ENCODE data around the gene NHEJ1. TPM values are rescaled to one million over a fixed set of nuclear protein-coding genes. Genes with fewer than 3 reads are reported as not detected.

NHEJ1 gene
- total and polyA plus RNA-seq, 2 of the 13 experiments (the other 11 are each of a cell fraction or from before 2014, with no cell fraction given): 30.0 to 30.7 TPM

- TF ChIP-seq ZBTB4 (CRISPR knock-in tag; IDR thresholded peaks at IDR 0.05; ENCODE audit: borderline replicate concordance): peak; percentile 18; the same call in 1 of the 2 replicates
- TF ChIP-seq, protein P1, sequence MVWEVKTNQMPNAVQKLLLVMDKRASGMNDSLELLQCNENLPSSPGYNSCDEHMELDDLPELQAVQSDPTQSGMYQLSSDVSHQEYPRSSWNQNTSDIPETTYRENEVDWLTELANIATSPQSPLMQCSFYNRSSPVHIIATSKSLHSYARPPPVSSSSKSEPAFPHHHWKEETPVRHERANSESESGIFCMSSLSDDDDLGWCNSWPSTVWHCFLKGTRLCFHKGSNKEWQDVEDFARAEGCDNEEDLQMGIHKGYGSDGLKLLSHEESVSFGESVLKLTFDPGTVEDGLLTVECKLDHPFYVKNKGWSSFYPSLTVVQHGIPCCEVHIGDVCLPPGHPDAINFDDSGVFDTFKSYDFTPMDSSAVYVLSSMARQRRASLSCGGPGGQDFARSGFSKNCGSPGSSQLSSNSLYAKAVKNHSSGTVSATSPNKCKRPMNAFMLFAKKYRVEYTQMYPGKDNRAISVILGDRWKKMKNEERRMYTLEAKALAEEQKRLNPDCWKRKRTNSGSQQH (CRISPR knock-in tag; IDR thresholded peaks at IDR 0.05; ENCODE audit: low read depth): peak; percentile 80; the same call in 1 of the 2 replicates
- no peak for TF ChIP-seq ATF6 (CRISPR knock-in tag; conservative IDR thresholded peaks at IDR 0.05)
- TF ChIP-seq IKZF4 (CRISPR knock-in tag; IDR thresholded peaks at IDR 0.05; ENCODE audit: borderline replicate concordance, low read depth, not compliant biosample characterization): no peak
- TF ChIP-seq CENPX (CRISPR knock-in tag; IDR thresholded peaks at IDR 0.05): no peak
- TF ChIP-seq, protein P2, sequence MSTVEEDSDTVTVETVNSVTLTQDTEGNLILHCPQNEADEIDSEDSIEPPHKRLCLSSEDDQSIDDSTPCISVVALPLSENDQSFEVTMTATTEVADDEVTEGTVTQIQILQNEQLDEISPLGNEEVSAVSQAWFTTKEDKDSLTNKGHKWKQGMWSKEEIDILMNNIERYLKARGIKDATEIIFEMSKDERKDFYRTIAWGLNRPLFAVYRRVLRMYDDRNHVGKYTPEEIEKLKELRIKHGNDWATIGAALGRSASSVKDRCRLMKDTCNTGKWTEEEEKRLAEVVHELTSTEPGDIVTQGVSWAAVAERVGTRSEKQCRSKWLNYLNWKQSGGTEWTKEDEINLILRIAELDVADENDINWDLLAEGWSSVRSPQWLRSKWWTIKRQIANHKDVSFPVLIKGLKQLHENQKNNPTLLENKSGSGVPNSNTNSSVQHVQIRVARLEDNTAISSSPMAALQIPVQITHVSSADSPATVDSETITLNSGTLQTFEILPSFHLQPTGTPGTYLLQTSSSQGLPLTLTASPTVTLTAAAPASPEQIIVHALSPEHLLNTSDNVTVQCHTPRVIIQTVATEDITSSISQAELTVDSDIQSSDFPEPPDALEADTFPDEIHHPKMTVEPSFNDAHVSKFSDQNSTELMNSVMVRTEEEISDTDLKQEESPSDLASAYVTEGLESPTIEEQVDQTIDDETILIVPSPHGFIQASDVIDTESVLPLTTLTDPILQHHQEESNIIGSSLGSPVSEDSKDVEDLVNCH (CRISPR knock-in tag; IDR thresholded peaks at IDR 0.05): no peak
- peak; percentile 99 for TF ChIP-seq ZNF644 (CRISPR knock-in tag; IDR thresholded peaks at IDR 0.05; ENCODE audit: low read depth)
- no peak for TF ChIP-seq PAX8 (CRISPR knock-in tag; IDR thresholded peaks at IDR 0.05; ENCODE audit: borderline replicate concordance)
- TF ChIP-seq SIN3B (IDR thresholded peaks at IDR 0.05; ENCODE audit: low read length): no peak
- TF ChIP-seq ONECUT2 (CRISPR knock-in tag; IDR thresholded peaks at IDR 0.05): 0 out of 2 replicates have a peak, but pooled peaks have one; percentile 22
- TF ChIP-seq EZH2 (conservative IDR thresholded peaks at IDR 0.05; ENCODE audit: low read depth, low read length): no peak
- TF ChIP-seq AHDC1 (CRISPR knock-in tag; IDR thresholded peaks at IDR 0.05; ENCODE audit: borderline replicate concordance): peak; percentile 45; the same call in 1 of the 2 replicates
Measured at GRCh38 chr2:219207884-219208740, 47.5 kb upstream of the NHEJ1 start (continued).

Data from HepG2 (cell line).